OCI-LY7 (cell line): ENCODE data around the gene PEX7. TPM values are rescaled to one million over a fixed set of nuclear protein-coding genes. Genes with fewer than 3 reads are reported as not detected.
"Not testable (repeated sequence)": the region's sequence is repeated elsewhere in the genome, so short reads cannot be mapped to it uniquely, and the experiment has no call there.

ENCODE experiments used
- BruUV-seq: library from RNA; stranded (reverse); fragments of 400-500 nt; replicated peaks from 2 replicates; lab custom pipeline; 2021; lab: Mats Ljungman, UMichigan
- CTCF ChIA-PET: fragments of 300-600 bp; sonication (Branson Sonifier 250); formaldehyde crosslinking; loops from one replicate; lab custom pipeline; 2022; ENCODE audit warnings: antibody characterized with exemption; ENCODE audit not compliant: unreplicated experiment; lab: Charles Lee
- POLR2A ChIA-PET: fragments of 300-600 bp; sonication (Branson Sonifier 250); formaldehyde crosslinking; loops from one replicate; lab custom pipeline; 2022; ENCODE audit warnings: antibody characterized with exemption; lab: Charles Lee
- DNase-seq: peaks from one replicate; pipeline ENCODE4 v3.0.0-alpha.2; 2015; ENCODE audit warnings: low spot score
- H2AFZ ChIP-seq: fragments of 200-600 bp; sonication (generic), shearing (Covaris generic); 2 replicates; pipeline ENCODE4 v1.6.1; 2014; ENCODE audit warnings: mild to moderate bottlenecking, antibody characterized with exemption, low read length, moderate library complexity
- H3K27ac ChIP-seq: fragments of 200-600 bp; sonication (generic); 2 replicates; pipeline ENCODE4 v1.5.1; 2014; ENCODE audit warnings: mixed run types, low read depth, mild to moderate bottlenecking, moderate library complexity, low read length, inconsistent platforms; ENCODE audit not compliant: poor library complexity, severe bottlenecking
- H3K36me3 ChIP-seq: fragments of 200-600 bp; sonication (generic); 2 replicates; pipeline ENCODE4 v1.6.1; 2014; ENCODE audit warnings: mild to moderate bottlenecking, antibody characterized with exemption, low read length, moderate library complexity, mixed read lengths; ENCODE audit not compliant: insufficient read depth
- H3K4me1 ChIP-seq: fragments of 200-600 bp; sonication (generic); 2 replicates; pipeline ENCODE4 v1.5.1; 2014; ENCODE audit warnings: mild to moderate bottlenecking, low read length; ENCODE audit not compliant: insufficient read depth, poor library complexity, severe bottlenecking
- H3K4me2 ChIP-seq: fragments of 200-600 bp; sonication (generic); 2 replicates; pipeline ENCODE4 v1.6.1; 2014; ENCODE audit warnings: mild to moderate bottlenecking, low read length
- H3K4me3 ChIP-seq: fragments of 200-600 bp; sonication (generic); 2 replicates; pipeline ENCODE4 v1.5.1; 2014; ENCODE audit warnings: mild to moderate bottlenecking, low read depth, low read length; ENCODE audit not compliant: poor library complexity, severe bottlenecking
- H3K79me2 ChIP-seq: fragments of 200-600 bp; sonication (generic); 2 replicates; pipeline ENCODE4 v1.6.1; 2016; ENCODE audit warnings: low read depth, mild to moderate bottlenecking, low read length, moderate library complexity, mixed read lengths; ENCODE audit not compliant: insufficient read depth
- H3K9me2 ChIP-seq: fragments of 200-600 bp; sonication (generic); 2 replicates; pipeline ENCODE4 v1.6.1; 2016; ENCODE audit warnings: mild to moderate bottlenecking, low read length, mixed read lengths; ENCODE audit not compliant: insufficient read depth
- H3K9me3 ChIP-seq: fragments of 200-600 bp; sonication (generic); 2 replicates; pipeline ENCODE4 v1.6.1; 2014; ENCODE audit warnings: mild to moderate bottlenecking, mixed run types, low read length, mixed read lengths
- H4K20me1 ChIP-seq: fragments of 200-600 bp; sonication (generic); 2 replicates; pipeline ENCODE4 v1.6.1; 2014; ENCODE audit warnings: mild to moderate bottlenecking, antibody characterized with exemption, low read length, moderate library complexity, mixed read lengths; ENCODE audit not compliant: insufficient read depth
- EZH2phosphoT487 ChIP-seq: fragments of 200-600 bp; sonication (generic); IDR thresholded peaks from 2 replicates; pipeline ENCODE4 v1.6.1; 2018; ENCODE audit warnings: low read depth, borderline replicate concordance, mild to moderate bottlenecking, mixed run types, antibody characterized with exemption, low read length, moderate library complexity, mixed read lengths
- intact Hi-C: fragments of 100-400 bp; cut with micrococcal nuclease; formaldehyde crosslinking; loops from one replicate; pipeline ENCODE4 v1.10.0; 2022; ENCODE audit not compliant: unreplicated experiment
- total RNA-seq, 2 experiments: library from RNA; depleted of rRNA in 1 of 2; stranded (reverse); fragments of >200 nt in 1 of 2; shearing (Covaris generic) in 1 of 2; gene quantifications; 2 replicates each; pipeline ENCODE4 v1.2.3, GENCODE V29; 2014 to 2022
- TF ChIP-seq, protein P1 (sequence below): fragments of 200-600 bp; sonication (generic); conservative IDR thresholded peaks from 2 replicates; pipeline ENCODE4 v1.5.1; 2014; ENCODE audit warnings: mild to moderate bottlenecking, antibody characterized with exemption, low read length, moderate library complexity, mixed read lengths

PEX7 gene
- total RNA-seq, 2 experiments from 2014 or later = 5.8 to 8.4 TPM

DNA sequence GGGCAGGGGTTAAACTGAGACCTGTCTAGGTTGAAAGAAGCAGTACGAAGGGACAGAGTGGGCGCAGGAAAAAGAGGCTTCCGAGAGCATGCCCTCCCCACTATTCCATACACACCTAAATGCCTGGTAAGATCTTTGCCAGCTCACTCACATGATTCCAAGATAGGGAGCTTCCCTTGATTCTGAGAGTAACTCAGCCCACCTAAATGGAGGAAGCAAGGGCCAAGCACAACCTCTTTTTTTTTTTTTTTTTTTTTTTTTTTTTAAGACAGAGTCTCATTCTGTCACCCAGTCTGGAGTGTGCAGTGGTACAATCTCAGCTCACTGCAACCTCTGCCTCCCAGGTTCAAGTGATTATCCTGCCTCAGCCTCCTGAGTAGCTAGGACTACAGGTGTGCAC, 33.0 kb upstream of the PEX7 start:
- peak overlapping the region; percentile 89 for H3K4me2 ChIP-seq
- CTCF ChIA-PET = interaction anchor here (1.0 to 1.1 kb wide), 3 partner anchors 73 to 146 kb away, joined by 3 read pairs; no protein-coding TSS in a partner anchor
- POLR2A ChIA-PET = interaction anchor here (0.6 to 9.6 kb wide), 23 partner anchors 8 to 1918 kb away, joined by 3 to 156 read pairs (median 4); no protein-coding TSS in a partner anchor

DNA sequence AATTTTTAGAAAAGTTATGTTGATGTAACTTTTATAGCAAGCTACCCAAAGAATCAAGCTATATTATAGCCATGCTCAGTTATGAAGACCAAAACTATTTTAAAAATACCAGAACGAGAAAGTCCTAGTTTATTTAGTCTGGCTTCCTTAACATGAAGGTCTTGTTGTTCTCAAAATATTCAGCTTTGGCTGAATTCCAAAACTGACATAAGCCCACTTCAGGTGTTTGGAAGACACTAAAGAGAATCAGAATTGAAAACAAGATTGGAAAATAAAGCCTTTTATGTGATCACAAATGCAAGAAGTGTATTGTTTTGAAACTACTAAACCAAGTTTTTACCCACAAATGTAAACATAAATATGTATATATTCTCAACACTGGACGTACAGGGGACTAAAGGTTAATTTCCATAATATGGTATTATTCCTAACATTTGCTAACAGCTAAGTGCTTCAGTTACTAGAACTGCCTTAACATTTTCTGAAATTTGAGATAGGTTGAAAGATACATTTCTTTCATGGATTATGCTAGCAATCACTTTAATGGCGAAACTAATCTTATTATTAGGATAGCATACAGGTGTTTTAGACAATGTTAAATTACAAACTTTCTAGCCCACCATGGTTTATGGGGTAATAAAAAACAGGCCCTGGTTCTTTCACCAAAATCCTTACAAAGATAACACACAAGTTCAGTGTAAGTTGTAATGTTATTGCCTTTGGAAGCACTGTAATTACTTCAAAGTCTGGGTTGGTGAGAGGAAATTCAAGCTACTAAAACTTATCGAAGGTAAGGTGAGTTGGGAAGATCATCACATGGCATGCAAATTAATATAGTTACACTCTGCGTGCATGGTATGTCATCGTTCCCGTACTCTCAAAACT, 31.7 kb upstream of the PEX7 start:
- BruUV-seq = TSS peak; percentile 51
- H3K4me1 ChIP-seq = peaks cover 47% of the 10 kb centered on the region
- TF ChIP-seq, protein P1, sequence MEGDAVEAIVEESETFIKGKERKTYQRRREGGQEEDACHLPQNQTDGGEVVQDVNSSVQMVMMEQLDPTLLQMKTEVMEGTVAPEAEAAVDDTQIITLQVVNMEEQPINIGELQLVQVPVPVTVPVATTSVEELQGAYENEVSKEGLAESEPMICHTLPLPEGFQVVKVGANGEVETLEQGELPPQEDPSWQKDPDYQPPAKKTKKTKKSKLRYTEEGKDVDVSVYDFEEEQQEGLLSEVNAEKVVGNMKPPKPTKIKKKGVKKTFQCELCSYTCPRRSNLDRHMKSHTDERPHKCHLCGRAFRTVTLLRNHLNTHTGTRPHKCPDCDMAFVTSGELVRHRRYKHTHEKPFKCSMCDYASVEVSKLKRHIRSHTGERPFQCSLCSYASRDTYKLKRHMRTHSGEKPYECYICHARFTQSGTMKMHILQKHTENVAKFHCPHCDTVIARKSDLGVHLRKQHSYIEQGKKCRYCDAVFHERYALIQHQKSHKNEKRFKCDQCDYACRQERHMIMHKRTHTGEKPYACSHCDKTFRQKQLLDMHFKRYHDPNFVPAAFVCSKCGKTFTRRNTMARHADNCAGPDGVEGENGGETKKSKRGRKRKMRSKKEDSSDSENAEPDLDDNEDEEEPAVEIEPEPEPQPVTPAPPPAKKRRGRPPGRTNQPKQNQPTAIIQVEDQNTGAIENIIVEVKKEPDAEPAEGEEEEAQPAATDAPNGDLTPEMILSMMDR = no peak
- no peak for TF ChIP-seq EZH2phosphoT487
- intact Hi-C loops = loop anchor here (1.0 to 10.0 kb wide), 4 partner anchors 26 to 506 kb away; partner anchors contain the start of gene BCLAF1
- peak overlapping the region; percentile 79 for H2AFZ ChIP-seq
- peak overlapping the region; percentile 94 for H3K4me3 ChIP-seq
- ChIA-PET POLR2A (interaction anchor here (0.5 to 9.6 kb wide), 24 partner anchors 9 to 1174 kb away, joined by 3 to 156 read pairs (median 3); partner anchors contain the start of gene BCLAF1), CTCF (interaction anchor here (0.5 to 0.7 kb wide), 2 partner anchors 28 to 35 kb away, joined by 3 to 4 read pairs; no protein-coding TSS in a partner anchor)
- no peaks in the 10 kb centered on the region for H3K9me2 ChIP-seq
- peak overlapping the region; percentile 89 for H3K4me2 ChIP-seq
- no peak for DNase-seq
- peak overlapping the region; percentile 86 for H3K27ac ChIP-seq
- peaks cover 11% of the 10 kb centered on the region for H3K36me3 ChIP-seq
- no peaks in the 10 kb centered on the region for H4K20me1 ChIP-seq
- peaks cover 55% of the 10 kb centered on the region for H3K79me2 ChIP-seq
- no peaks in the 10 kb centered on the region for H3K9me3 ChIP-seq

More for the DNA sequence above, 33.0 kb upstream of the PEX7 start:
- DNase-seq, H3K27ac ChIP-seq, intact Hi-C loops, H2AFZ ChIP-seq, H3K9me2 ChIP-seq, H4K20me1 ChIP-seq, BruUV-seq, H3K9me3 ChIP-seq: not testable (repeated sequence)
- peaks cover 60% of the 10 kb centered on the region for H3K4me1 ChIP-seq
- H3K79me2 ChIP-seq = peaks cover 67% of the 10 kb centered on the region
- peak overlapping the region; percentile 94 for H3K4me3 ChIP-seq
- H3K36me3 ChIP-seq = peaks cover 11% of the 10 kb centered on the region

DNA sequence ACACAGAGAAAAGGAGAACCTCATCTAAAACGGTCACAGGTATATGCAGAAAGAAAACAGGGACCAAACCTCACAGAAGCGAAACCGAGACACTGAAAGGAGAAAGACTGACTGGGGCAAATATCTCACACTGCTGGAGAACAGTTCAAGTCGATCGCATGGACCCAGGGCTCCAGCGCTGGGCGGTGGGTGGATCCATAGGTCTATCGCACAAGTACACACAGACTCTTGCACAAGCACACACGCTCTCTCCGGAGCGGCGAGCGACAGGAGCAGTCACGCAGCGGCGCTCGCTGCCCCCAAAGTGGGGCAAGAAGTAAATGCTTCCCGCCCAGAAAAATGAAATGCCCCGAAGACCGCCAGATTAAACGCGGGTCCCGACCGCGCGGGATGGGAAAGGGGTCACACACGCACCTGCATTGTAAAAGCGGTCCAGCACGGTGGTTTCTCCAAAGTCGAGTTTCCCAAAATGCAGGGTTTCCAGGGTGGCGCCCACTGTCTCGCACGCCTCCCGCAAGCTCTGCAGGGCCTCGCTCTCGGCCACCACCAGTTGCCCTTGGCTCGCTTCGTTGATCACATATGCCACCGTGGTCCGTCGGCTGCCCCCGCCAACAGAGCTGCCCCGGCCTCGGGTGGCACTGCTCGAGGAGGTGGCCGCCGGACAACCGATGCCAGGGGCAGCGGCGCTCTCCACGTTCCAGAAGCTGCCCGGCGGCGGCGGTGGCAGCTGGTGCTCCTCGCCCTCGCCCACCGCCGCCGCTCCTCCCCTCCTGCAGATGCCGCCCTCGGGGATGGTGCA, 30.9 kb upstream of the PEX7 start:
- H2AFZ ChIP-seq = peak overlapping the region; percentile 79
- peaks cover 11% of the 10 kb centered on the region for H3K36me3 ChIP-seq
- peak overlapping the region; percentile 94 for H3K4me3 ChIP-seq
- no peaks in the 10 kb centered on the region for H3K9me2 ChIP-seq
- intact Hi-C loops = loop anchor here (1.0 to 10.0 kb wide), 5 partner anchors 27 to 507 kb away; partner anchors contain the start of gene BCLAF1
- TF ChIP-seq, protein P1 = 0 out of 2 replicates have a peak, but pooled peaks have one; percentile 12
- TF ChIP-seq EZH2phosphoT487 = no peak
- H4K20me1 ChIP-seq = no peaks in the 10 kb centered on the region
- H3K9me3 ChIP-seq = no peaks in the 10 kb centered on the region
- H3K79me2 ChIP-seq = peaks cover 46% of the 10 kb centered on the region
- ChIA-PET CTCF (interaction anchor here (0.6 to 2.1 kb wide), 21 partner anchors 19 to 653 kb away, joined by 3 to 68 read pairs (median 5); no protein-coding TSS in a partner anchor), POLR2A (interaction anchor here (0.6 to 9.6 kb wide), 23 partner anchors 7 to 1299 kb away, joined by 3 to 156 read pairs (median 4); partner anchors contain the start of gene BCLAF1)
- no TSS peak for BruUV-seq
- peak overlapping the region; percentile 89 for H3K4me2 ChIP-seq
- DNase-seq = peak; percentile 81
- H3K4me1 ChIP-seq = peaks cover 39% of the 10 kb centered on the region
- H3K27ac ChIP-seq = peak overlapping the region; percentile 86
